ENCODE measurements around the gene TRMT112.

Gene TRMT112

GRCh38 chr11:64306563-64306875 is 10.8 kb downstream of the TRMT112 start:
- DNase-seq, result no peak

- DNase-seq, result no peak
Observed at GRCh38 chr11:64305691-64306562, 11.4 kb downstream of the TRMT112 start.

GRCh38 chr11:64305075-64305690 is 12.2 kb downstream of the TRMT112 start, which contains the start of gene ESRRA:
Gene ESRRA (plus strand): TSS chr11:64305524. CDS start chr11:64307180, 1,656 bp downstream.
- DNase-seq, result peak; percentile 98

GRCh38 chr11:64304316-64305072 is 12.9 kb downstream of the TRMT112 start:
- peak; percentile 77 for DNase-seq

- no peak for DNase-seq
Observed at GRCh38 chr11:64304032-64304315, 13.4 kb downstream of the TRMT112 start.

GRCh38 chr11:64303109-64304031 is 14.0 kb downstream of the TRMT112 start:
- no peak for DNase-seq

GRCh38 chr11:64299847-64300648 is 17.3 kb downstream of the TRMT112 start, which contains the start of gene CATSPERZ:
Gene CATSPERZ (plus strand): TSS chr11:64300358. CDS start chr11:64300411, 53 bp downstream.
- no peak for DNase-seq

GRCh38 chr11:64298966-64299846 is 18.2 kb downstream of the TRMT112 start:
- no peak for DNase-seq

GRCh38 chr11:64297699-64298358 is 19.5 kb downstream of the TRMT112 start:
- no peak for DNase-seq

- DNase-seq, result no peak
Observed at GRCh38 chr11:64296830-64297698, 20.3 kb downstream of the TRMT112 start.

GRCh38 chr11:64296236-64296635 is 21.1 kb downstream of the TRMT112 start:
- no peak for DNase-seq

- DNase-seq, result no peak
Observed at GRCh38 chr11:64295760-64296159, 21.6 kb downstream of the TRMT112 start.

- DNase-seq, result no peak
Observed at GRCh38 chr11:64294774-64295173, 22.6 kb downstream of the TRMT112 start.

- no peak for DNase-seq
Observed at GRCh38 chr11:64292460-64293254, 24.7 kb downstream of the TRMT112 start.

GRCh38 chr11:64291752-64292459 is 25.5 kb downstream of the TRMT112 start:
- DNase-seq, result no peak

- DNase-seq, result no peak
Observed at GRCh38 chr11:64291262-64291751, 26.1 kb downstream of the TRMT112 start, which contains the start of gene KCNK4. Gene KCNK4 (plus strand): TSS chr11:64291302. CDS start chr11:64293019, 1,717 bp downstream.
